Fibroblast of lung (primary cell): Measurements from ENCODE around the gene TLL2.

ENCODE experiments used
- CTCF ChIP-seq, 2 donors: IDR thresholded peaks in 1 of 2; conservative IDR thresholded peaks in 1 of 2; 1 replicate in 1 of 2; 2 replicates in 1 of 2; pipeline ENCODE4 v1.5.1; 2011 to 2012; ENCODE audit warnings: low read length in 2 of 2, control low read depth in 1 of 2, inconsistent platforms in 1 of 2, low read depth in 1 of 2, mild to moderate bottlenecking in 1 of 2
- EZH2 ChIP-seq: IDR thresholded peaks from 2 replicates; pipeline ENCODE4 v1.5.1; 2012; ENCODE audit warnings: low read length, control low read depth, mild to moderate bottlenecking; ENCODE audit errors: missing control alignments

GRCh38 chr10:96358851-96359540 is 154.7 kb downstream of the TLL2 start, which contains the start of gene OPALIN:
- TF ChIP-seq EZH2 (no peak), CTCF (conservative IDR thresholded peaks at IDR 0.05 in 1 of 2, IDR thresholded peaks at IDR 0.05 in 1 of 2; ENCODE audit: low read depth in 1 of 2, low read length in 2 of 2) (no peak)
